ENCODE data around the gene OR6M1. TPM values are rescaled to one million over a fixed set of nuclear protein-coding genes. Genes with fewer than 3 reads are reported as not detected.
A peak's percentile ranks its signal among the peaks of the same experiment; 100 is the strongest.

Gene OR6M1
- total RNA-seq, 1 donor from 2014 or later = not detected

DNA sequence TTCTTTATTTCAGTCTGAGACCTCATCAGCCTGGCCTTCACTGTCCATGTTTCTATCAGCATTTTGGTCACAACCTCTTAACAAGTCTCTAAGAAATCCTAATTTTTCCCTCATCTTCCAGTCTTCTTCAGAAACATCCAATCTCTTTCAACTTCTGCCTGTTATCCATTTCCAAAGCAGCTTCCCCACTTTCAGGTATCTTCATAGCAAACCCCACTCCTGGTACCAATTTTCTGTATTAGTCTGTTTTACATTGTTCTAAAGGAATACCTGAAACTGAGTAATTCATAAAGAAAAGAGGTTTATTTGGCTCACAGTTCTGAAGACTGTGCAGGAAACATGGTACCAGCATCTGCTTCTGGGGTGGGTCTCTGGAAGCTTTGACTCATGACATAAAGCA is 43.7 kb downstream of the OR6M1 start:
- Histone ChIP-seq H3K36me3 (ENCODE audit: control insufficient read depth, insufficient read depth, low read length) (no peaks in the 10 kb centered on the region), H3K4me3 (ENCODE audit: low read depth, low read length) (no peak overlapping the region), H3K27me3 (ENCODE audit: control insufficient read depth, insufficient read depth, low read length) (no peaks in the 10 kb centered on the region)
- no peak for DNase-seq (ENCODE audit: low read depth)
- no peak for FAIRE-seq
- TF ChIP-seq, protein P1, sequence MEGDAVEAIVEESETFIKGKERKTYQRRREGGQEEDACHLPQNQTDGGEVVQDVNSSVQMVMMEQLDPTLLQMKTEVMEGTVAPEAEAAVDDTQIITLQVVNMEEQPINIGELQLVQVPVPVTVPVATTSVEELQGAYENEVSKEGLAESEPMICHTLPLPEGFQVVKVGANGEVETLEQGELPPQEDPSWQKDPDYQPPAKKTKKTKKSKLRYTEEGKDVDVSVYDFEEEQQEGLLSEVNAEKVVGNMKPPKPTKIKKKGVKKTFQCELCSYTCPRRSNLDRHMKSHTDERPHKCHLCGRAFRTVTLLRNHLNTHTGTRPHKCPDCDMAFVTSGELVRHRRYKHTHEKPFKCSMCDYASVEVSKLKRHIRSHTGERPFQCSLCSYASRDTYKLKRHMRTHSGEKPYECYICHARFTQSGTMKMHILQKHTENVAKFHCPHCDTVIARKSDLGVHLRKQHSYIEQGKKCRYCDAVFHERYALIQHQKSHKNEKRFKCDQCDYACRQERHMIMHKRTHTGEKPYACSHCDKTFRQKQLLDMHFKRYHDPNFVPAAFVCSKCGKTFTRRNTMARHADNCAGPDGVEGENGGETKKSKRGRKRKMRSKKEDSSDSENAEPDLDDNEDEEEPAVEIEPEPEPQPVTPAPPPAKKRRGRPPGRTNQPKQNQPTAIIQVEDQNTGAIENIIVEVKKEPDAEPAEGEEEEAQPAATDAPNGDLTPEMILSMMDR (IDR thresholded peaks at IDR 0.05; ENCODE audit: insufficient read depth, low read length, severe bottlenecking) = no peak

DNA sequence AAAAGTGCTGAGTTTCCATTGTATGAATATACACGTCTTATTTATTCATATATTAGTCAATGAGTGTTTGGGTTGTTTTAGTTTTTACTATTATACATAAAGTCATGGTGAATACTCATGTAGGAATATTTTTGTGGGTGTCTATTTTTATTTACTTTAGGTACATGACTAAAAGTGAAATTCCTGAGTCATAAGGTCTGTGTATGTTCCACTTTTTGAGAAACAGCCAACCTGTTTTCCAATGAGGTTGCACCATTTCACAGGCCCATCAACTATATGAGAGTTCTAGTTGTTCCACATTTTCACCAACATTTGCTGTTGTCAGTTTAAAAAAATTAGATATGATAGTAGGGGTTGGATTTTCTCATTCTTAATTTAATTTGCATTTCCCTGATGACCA is 45.3 kb downstream of the OR6M1 start:
- DNase-seq (ENCODE audit: low read depth) (peak; percentile 71), FAIRE-seq (no peak)
- H3K4me3 ChIP-seq (ENCODE audit: low read depth, low read length) = no peak overlapping the region
- TF ChIP-seq, protein P1 (IDR thresholded peaks at IDR 0.05; ENCODE audit: insufficient read depth, low read length, severe bottlenecking) = no peak
- no peaks in the 10 kb centered on the region for H3K27me3 ChIP-seq (ENCODE audit: control insufficient read depth, insufficient read depth, low read length)
- H3K36me3 ChIP-seq (ENCODE audit: control insufficient read depth, insufficient read depth, low read length) = no peaks in the 10 kb centered on the region

DNA sequence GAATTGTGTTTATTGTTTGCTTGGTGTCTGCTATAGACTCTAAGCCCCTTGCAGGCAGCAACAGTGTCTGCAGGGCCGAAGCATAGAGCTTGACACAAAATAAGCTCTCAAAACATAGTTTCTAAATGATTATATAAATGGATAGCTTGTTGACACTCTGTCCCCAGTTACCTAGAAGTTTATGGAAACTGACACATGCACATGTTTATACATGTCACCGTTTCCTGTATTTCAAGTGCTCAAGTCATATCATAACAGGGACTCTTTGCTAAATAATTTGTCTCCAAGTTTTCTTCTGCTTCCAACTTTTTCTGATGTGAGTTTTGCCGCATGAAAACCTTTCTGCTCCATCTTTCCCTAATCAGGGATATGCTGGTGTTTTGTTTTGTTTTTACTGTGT is 48.2 kb downstream of the OR6M1 start:
- FAIRE-seq = no peak

DNA sequence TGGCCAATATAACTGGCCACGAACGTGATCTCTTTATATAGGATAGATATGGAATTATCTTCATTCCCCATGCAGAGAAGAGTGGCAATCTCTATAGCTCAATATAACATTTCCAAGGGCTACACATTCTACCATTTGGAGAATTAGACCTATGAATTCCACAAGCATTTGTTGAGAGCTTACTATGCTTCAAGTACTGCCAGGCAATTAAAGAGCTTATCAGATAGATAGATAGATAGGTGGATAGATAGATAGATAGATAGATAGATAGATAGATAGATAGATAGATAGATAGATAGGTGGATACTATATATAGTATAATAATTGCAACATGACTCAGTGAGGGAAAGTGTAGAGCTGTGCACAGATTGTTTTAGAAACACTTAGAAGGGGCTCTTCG is 50.3 kb downstream of the OR6M1 start:
- FAIRE-seq = no peak
- no peaks in the 10 kb centered on the region for H3K27me3 ChIP-seq (ENCODE audit: control insufficient read depth, insufficient read depth, low read length)
- no peaks in the 10 kb centered on the region for H3K36me3 ChIP-seq (ENCODE audit: control insufficient read depth, insufficient read depth, low read length)
- TF ChIP-seq, protein P1 (IDR thresholded peaks at IDR 0.05; ENCODE audit: insufficient read depth, low read length, severe bottlenecking) = no peak
- no peak for DNase-seq (ENCODE audit: low read depth)
- H3K4me3 ChIP-seq (ENCODE audit: low read depth, low read length) = no peak overlapping the region

More for the DNA sequence above, 48.2 kb downstream of the OR6M1 start:
- Histone ChIP-seq H3K36me3 (ENCODE audit: control insufficient read depth, insufficient read depth, low read length) (no peaks in the 10 kb centered on the region), H3K4me3 (ENCODE audit: low read depth, low read length) (no peak overlapping the region), H3K27me3 (ENCODE audit: control insufficient read depth, insufficient read depth, low read length) (no peaks in the 10 kb centered on the region)
- DNase-seq (ENCODE audit: low read depth) = peak; percentile 64
- TF ChIP-seq, protein P1 (IDR thresholded peaks at IDR 0.05; ENCODE audit: insufficient read depth, low read length, severe bottlenecking) = no peak

Other genes starting within 250 kb of the OR6M1 start
- gene SCN3B, start 151.7 kb downstream of the OR6M1 start, total RNA-seq = 0.26 and 0.64 TPM in 2 replicates
- 8.6 and 14.5 TPM in 2 replicates for gene ZNF202, start 64.7 kb downstream of the OR6M1 start, total RNA-seq
- not detected in 2 replicates for gene OR6X1, start 51.8 kb downstream of the OR6M1 start, total RNA-seq
- not detected in 2 replicates for gene TMEM225, start 79.3 kb upstream of the OR6M1 start, total RNA-seq
- gene OR8D4, start 95.8 kb upstream of the OR6M1 start, total RNA-seq = not detected in 2 replicates
- gene OR4D5, start 133.3 kb upstream of the OR6M1 start, total RNA-seq = not detected in 2 replicates
- gene OR6T1, start 137.5 kb upstream of the OR6M1 start, total RNA-seq = not detected in 2 replicates
- 0.26 TPM in 1 of 2 replicates, not detected in the other for gene OR10S1, start 171.4 kb upstream of the OR6M1 start, total RNA-seq
- gene OR10G6, start 188.8 kb upstream of the OR6M1 start, total RNA-seq = not detected in 2 replicates
- gene OR10G4, start 206.6 kb upstream of the OR6M1 start, total RNA-seq = not detected in 2 replicates
- not detected in 2 replicates for gene OR10G9, start 216.7 kb upstream of the OR6M1 start, total RNA-seq
- gene OR10G8, start 220.4 kb upstream of the OR6M1 start, total RNA-seq = not detected in 2 replicates
- gene OR10G7, start 235.0 kb upstream of the OR6M1 start, total RNA-seq = not detected in 2 replicates

All from bronchial epithelial cell (primary cell).